GM18907 (cell line): Measurements from ENCODE around the gene OSBP2.

Experiments
- ATAC-seq: cut with Tn5 transposase; IDR thresholded peaks from one replicate; pipeline ENCODE4 v1.9.1; 2021; ENCODE audit warnings: mild to moderate bottlenecking, moderate library complexity; ENCODE audit not compliant: unreplicated experiment

The OSBP2 gene

DNA sequence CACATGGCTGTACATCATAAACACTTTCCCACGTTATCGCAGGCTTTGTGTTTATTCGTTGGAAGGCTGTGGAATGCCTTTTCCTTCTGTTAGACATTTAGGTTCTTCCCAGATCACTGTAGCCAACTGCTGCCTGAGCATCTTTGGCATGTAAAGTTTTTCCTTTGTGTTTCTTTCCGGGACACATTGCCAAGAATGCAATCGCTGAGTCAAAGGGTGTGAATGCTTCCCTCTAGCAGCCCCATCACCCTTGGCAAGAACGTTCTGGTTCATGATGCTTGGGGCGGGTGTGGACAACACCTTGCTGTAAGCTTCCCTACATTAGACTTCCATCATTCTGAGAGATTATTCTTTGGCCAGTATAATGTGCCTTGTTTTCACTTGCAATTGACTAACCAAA lies 136.2 kb downstream of the OSBP2 start:
- ATAC-seq, result no peak

GRCh38 chr22:30832407-30832987 lies 137.8 kb downstream of the OSBP2 start:
- ATAC-seq, result no peak

GRCh38 chr22:30833322-30833721 lies 138.6 kb downstream of the OSBP2 start:
- no peak for ATAC-seq

GRCh38 chr22:30837531-30837930 lies 142.9 kb downstream of the OSBP2 start:
- ATAC-seq, result no peak

- no peak for ATAC-seq
Observed at GRCh38 chr22:30838111-30838510, 143.4 kb downstream of the OSBP2 start.

GRCh38 chr22:30841273-30841672 lies 146.6 kb downstream of the OSBP2 start:
- ATAC-seq, result no peak

DNA sequence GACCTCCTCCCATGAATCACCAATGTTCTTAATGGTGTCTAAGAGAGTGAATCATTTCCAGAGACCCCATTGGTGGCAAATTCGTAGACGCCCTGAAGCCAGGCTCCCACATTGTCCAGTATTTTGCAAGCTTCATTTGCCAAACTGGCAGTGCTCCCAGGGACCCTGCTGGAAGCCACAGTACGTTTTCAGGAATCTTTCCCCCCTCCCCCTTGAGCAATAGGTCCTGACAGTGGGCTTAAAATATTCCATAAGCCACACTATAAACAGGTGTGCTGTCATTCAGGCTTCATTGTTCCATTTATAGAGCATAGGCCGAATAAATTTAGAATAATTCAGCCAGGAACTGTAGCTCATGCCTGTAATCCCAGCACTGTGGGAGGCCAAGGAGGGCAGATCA lies 148.6 kb downstream of the OSBP2 start:
- no peak for ATAC-seq

GRCh38 chr22:30847583-30847982 lies 152.9 kb downstream of the OSBP2 start:
- no peak for ATAC-seq

GRCh38 chr22:30855266-30855665 lies 160.6 kb downstream of the OSBP2 start:
- no peak for ATAC-seq

GRCh38 chr22:30855677-30856518 lies 161.2 kb downstream of the OSBP2 start:
- no peak for ATAC-seq

DNA sequence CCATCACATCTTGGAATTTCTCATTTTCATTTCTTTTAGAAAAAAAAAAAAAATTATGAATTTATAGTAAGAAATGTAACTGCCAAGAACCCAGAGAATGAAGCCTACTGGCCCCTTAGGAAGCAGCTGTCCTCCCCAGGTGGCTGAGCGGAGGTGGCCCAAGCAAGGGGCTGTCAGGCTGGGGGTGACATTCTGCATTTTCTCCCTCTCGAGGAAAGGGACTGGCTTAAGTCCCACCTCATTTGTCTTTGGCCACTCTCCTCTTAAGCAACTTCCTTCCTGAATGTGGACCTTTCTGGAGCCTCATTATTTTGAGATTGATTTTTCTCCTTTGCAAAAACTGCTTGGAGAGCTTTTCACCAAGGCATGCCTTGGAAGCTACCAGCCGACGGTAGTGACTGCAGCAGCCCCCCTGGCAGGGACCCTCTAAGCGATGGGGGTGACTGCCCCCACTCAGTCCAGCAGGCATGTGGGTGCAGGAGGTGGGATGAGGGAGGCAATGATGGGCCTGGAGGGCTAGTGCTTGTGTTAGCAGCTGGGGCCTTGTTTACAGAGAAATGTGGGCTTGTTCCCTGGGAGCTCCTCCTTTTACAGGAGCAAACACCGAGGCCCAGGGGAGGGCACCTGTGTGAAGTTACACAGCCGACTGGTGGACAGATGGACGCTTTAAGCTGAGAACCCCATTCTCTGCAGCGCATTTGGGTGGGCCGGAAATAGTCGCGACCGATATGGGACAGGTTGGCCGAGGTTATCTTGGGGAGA lies 162.2 kb downstream of the OSBP2 start:
- ATAC-seq, result no peak

DNA sequence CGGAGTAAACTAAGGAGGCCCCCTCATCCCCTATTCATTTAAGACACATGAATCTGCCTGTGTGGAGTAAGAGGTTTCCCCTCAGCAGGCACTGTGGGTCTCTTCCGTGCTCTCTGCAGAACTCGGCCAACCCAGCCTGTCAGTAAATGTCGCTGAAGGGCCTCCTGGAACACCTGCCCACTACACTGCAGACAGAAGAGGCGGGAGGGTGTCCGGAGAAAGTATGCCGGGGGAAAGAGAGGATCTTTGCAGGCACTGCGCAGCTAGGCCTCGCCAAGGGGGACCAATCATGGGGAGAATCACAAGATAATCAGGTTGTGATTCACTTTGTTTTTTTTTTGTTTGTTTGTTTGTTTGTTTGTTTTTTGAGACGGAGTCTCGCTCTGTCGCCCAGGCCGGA lies 163.1 kb downstream of the OSBP2 start:
- no peak for ATAC-seq

DNA sequence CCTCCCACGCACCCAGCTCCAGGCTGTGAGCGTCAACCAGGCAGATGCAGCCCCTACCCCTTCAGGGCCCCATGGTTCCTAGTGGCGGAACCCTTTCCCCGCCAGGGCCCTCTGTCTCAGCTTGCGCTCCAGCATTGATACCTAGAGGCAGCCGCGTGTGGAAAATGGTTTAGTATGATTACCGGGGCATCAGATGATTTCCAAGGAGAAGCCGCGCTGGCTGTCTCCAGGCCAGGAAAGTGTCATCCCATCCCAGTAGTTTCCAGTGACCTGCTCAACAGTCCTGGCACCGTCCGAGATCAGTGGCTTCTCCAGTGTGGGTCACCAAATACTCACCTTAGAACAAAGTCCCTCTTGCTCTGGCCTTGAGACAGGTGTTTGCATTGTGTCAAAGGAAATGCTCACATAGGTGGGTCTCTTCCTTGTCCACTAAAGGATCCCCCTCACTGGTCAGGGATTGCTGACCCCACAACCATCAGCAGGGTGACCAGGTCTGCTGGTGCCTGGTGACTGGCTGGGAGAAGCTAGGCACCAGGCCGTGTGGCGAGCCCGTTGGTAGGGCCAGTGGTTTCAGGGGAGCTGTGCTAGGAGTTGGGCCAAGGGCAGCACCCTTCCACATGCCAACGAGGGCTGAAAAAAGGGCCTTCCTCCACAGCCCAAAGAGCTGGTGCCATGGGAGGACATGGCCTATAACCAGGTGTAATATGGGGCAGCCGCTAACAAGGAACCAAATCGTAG lies 164.5 kb downstream of the OSBP2 start:
- ATAC-seq, result no peak

DNA sequence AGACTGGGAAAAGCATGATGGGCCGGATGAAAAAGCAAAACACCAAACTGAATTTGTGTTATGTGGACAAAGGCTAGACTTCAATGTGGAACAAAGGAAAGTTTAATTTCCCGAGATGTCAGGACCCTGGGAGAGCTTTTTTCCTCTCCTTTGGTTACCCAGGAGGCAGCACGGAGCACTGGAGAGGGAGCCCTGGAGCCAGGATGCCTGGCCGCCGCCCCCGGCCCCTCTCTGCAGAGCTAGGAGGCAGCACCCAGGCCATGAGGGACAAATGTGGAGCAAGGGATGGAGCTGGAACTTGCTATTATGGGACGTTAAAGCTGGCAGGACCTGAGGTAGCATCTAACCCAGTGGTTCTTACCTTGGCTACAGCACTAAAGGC lies 165.0 kb downstream of the OSBP2 start:
- ATAC-seq, result no peak

DNA sequence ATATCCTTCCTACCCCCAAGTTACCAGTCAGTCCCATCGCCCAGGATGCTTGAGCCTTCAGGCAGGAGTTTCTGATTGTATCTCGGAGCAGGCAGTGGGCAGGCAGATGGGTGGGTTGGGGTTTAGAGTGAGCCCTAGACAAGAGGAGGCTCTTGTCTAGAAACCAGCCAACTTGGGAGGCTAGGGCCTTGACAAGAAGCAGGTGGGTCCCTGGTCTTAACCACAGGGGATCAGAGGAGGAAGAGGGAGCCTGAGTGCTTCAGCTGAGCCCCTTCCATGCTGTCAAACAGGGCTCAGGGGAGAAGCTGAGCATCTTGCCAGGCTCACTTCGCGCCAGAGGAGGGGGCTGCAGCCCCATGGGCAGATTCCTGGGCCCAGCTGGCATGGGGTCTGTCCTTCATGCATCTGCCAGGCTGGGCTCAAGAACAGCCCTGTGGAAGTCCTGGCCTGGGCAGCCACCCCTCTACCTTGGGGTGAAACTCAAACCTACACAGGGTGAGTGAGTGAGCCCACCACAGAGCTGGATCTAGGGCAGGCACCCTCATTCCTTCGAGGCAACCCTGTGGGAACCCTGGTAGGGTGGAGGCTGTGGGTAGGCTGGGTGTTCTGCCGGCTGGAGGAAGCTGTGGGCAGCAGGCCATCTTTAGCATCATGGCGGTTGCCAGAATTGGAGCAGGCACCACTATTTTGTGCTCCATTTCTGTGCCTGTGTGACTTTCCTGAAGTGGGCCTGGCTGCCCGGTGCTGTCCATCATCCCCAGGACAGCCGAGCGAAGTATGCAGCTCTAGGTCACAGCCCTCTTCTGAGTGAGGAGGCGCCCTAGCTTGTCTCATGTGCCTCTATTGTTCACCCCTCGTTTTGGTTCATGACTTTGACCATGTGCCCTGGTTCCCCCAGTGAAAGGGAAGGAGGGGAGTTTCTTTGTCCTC lies 165.8 kb downstream of the OSBP2 start:
- ATAC-seq, result no peak

DNA sequence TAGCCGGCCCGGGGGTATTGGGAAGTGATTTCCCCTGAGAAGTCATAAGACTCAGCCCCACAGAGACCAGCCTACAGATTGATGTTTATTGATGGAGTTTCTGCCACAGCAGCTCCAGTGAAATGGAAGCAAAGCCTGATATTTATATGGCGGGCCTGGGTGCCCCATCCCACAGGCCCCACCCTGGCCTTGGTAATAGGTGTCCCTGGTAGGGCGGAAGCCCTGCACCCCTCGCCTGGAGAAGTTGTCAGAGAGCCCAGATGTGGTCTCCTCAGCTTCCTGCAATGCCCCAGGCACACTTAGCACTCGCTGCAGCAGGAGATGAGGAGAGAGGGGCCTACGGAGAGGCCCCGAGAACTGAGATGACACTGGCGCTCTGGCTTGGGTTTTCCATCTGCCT lies 166.5 kb downstream of the OSBP2 start:
- ATAC-seq, result no peak

DNA sequence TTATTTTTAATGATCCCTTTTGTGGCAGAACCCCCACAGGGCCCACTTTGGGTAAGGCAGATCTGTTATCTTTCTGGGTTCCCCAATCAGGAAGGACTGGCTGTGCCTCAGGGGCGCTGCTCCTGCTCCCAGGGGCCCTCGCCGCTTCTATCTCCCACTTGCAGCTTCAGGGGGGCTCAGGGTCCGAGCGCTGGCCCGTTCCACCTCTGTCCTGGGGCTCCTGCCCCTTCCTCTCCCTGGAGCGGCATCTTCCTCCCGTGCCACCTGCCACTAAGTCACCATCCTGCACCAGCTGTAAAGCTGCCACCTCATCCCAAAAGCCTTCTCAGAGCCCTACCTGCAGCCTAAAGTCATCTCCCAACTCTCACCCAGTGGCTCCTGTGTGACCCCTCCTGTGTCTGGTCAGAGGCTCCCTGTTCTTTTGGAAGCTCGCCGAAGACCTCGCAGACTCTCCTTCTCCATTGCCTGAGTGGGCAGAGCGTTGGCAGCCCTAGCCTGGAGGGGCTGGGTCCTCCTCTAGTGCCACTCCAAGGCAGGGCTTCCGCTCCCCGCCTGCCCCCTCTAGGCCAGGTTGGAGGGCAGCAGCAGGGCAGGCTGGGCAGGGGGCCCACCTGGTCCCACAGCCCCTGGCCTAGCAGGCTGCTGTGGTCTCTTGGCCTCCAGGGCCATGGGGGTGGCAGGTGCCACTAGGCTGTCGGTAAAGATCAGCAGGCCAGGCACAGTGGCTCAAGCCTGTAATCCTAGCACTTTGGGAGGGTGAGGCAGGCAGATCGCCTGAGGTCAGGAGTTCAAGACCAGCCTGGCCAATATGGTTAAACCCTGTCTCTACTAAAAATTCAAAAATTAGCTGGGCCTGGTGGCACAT lies 167.2 kb downstream of the OSBP2 start:
- ATAC-seq, result no peak

DNA sequence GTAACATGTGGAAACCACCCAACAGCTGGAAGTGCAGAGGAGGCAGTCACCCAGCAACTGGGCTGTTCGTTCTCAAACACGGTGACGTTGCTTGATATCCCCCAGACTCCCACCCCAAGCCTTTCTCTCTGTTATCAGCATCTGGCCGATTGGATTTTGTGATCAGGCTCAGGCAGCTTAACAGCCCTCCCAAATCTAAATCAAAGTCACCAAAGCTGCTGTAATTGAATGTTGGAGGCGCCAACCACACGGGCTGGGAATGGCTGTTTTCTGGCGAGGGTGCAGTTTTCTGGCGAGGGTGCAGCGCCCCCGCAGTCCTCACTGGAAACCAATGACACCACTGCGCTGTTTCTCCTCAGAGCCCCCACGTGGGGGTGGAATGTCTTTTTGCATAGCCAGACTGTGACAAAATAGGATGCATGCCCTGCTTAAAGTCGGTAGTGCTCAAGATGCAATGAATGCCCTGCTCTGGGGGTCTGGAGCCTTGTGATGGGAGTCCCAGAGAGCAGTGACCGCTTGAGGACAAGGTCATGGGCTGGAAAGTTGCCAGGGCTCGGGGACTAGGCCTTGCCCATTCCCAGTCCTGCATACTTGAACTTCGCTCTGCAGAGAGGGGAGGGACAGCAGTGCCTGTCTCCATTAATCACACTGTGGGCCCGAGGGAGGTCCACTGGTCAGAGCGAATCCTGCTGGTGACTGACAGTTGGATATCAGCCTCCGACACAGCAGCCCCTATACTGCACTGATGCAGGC lies 168.6 kb downstream of the OSBP2 start:
- ATAC-seq, result no peak
